ENCODE results near the gene AMMECR1. TPM values are rescaled to one million over a fixed set of nuclear protein-coding genes. Genes with fewer than 3 reads are reported as not detected.

Gene AMMECR1
- total and polyA plus RNA-seq, 2 of the 13 experiments (the other 11 are each of a cell fraction or from before 2014, with no cell fraction given): 3.1 to 7.5 TPM

GRCh38 chrX:110268395-110268794 lies 49.5 kb downstream of the AMMECR1 start:
- H4K20me1 ChIP-seq (ENCODE audit: insufficient read depth, low read length): no peaks in the 10 kb centered on the region
- in situ Hi-C loops (cut with HindIII; ENCODE audit: extremely low pct_ligation_motif_present, low pct_unique_long_range_greater_than_20kb) (no loop called here), intact Hi-C loops (cut with micrococcal nuclease; ENCODE audit: unreplicated experiment) (no loop called here)
- DNase-seq (ENCODE audit: low spot score): no peak
- no TSS peak for BruUV-seq (replicated peaks)
- no peak for ATAC-seq
- no peaks in the 10 kb centered on the region for H3K79me2 ChIP-seq (ENCODE audit: insufficient read depth, low read length)
- WGBS (ENCODE audit: low lambda C conversion rate): 95% methylated on average over 6 of the region's 6 CpGs
- no peaks in the 10 kb centered on the region for H3K9me3 ChIP-seq (ENCODE audit: low read length)
- H3K4me3 ChIP-seq (replicated peaks in 1 of 3; ENCODE audit: insufficient read depth in 1 of 3, low read depth in 2 of 3, low read length in 3 of 3): no peak overlapping the region
- no peak overlapping the region for H3K4me2 ChIP-seq (ENCODE audit: low read depth, low read length)
- no peak overlapping the region for H2AFZ ChIP-seq (ENCODE audit: low read length)
- no peaks in the 10 kb centered on the region for H3K27me3 ChIP-seq (ENCODE audit: control insufficient read depth in 1 of 2, insufficient read depth in 2 of 2, low read length in 2 of 2)
- CTCF ChIA-PET (ENCODE audit: low intra/inter-chr PET ratio, low total read pairs): no interaction called here
- FAIRE-seq: no peak
- no peak overlapping the region for H3K27ac ChIP-seq (ENCODE audit: extremely low read length, insufficient read depth, low read length)
- H3K4me1 ChIP-seq (ENCODE audit: insufficient read depth, low read length): no peaks in the 10 kb centered on the region
- H3K36me3 ChIP-seq (replicated peaks in 1 of 2; ENCODE audit: control insufficient read depth in 1 of 2, insufficient read depth in 2 of 2, low read length in 2 of 2): no peaks in the 10 kb centered on the region
- no peak overlapping the region for H3K9ac ChIP-seq (ENCODE audit: insufficient read depth, low read depth, low read length)
- POLR2A ChIA-PET: no interaction called here
- TF ChIP-seq NAIF1 (CRISPR knock-in tag; IDR thresholded peaks at IDR 0.05; ENCODE audit: borderline replicate concordance) (no peak), YEATS4 (CRISPR knock-in tag; IDR thresholded peaks at IDR 0.05; ENCODE audit: borderline replicate concordance) (no peak), SIX1 (CRISPR knock-in tag; IDR thresholded peaks at IDR 0.05; ENCODE audit: borderline replicate concordance) (no peak), HMGXB3 (CRISPR knock-in tag; IDR thresholded peaks at IDR 0.05; ENCODE audit: borderline replicate concordance) (no peak), KMT2B (CRISPR knock-in tag; IDR thresholded peaks at IDR 0.05) (no peak), ZNF691 (CRISPR knock-in tag; IDR thresholded peaks at IDR 0.05; ENCODE audit: borderline replicate concordance, low read depth) (no peak), RXRA (CRISPR knock-in tag; IDR thresholded peaks at IDR 0.05) (no peak)
- TF ChIP-seq, protein P1, sequence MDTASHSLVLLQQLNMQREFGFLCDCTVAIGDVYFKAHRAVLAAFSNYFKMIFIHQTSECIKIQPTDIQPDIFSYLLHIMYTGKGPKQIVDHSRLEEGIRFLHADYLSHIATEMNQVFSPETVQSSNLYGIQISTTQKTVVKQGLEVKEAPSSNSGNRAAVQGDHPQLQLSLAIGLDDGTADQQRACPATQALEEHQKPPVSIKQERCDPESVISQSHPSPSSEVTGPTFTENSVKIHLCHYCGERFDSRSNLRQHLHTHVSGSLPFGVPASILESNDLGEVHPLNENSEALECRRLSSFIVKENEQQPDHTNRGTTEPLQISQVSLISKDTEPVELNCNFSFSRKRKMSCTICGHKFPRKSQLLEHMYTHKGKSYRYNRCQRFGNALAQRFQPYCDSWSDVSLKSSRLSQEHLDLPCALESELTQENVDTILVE (CRISPR knock-in tag; IDR thresholded peaks at IDR 0.05): no peak
- TF ChIP-seq, protein P2, sequence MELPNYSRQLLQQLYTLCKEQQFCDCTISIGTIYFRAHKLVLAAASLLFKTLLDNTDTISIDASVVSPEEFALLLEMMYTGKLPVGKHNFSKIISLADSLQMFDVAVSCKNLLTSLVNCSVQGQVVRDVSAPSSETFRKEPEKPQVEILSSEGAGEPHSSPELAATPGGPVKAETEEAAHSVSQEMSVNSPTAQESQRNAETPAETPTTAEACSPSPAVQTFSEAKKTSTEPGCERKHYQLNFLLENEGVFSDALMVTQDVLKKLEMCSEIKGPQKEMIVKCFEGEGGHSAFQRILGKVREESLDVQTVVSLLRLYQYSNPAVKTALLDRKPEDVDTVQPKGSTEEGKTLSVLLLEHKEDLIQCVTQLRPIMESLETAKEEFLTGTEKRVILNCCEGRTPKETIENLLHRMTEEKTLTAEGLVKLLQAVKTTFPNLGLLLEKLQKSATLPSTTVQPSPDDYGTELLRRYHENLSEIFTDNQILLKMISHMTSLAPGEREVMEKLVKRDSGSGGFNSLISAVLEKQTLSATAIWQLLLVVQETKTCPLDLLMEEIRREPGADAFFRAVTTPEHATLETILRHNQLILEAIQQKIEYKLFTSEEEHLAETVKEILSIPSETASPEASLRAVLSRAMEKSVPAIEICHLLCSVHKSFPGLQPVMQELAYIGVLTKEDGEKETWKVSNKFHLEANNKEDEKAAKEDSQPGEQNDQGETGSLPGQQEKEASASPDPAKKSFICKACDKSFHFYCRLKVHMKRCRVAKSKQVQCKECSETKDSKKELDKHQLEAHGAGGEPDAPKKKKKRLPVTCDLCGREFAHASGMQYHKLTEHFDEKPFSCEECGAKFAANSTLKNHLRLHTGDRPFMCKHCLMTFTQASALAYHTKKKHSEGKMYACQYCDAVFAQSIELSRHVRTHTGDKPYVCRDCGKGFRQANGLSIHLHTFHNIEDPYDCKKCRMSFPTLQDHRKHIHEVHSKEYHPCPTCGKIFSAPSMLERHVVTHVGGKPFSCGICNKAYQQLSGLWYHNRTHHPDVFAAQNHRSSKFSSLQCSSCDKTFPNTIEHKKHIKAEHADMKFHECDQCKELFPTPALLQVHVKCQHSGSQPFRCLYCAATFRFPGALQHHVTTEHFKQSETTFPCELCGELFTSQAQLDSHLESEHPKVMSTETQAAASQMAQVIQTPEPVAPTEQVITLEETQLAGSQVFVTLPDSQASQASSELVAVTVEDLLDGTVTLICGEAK (IDR thresholded peaks at IDR 0.05): no peak
- TF ChIP-seq, protein P2 (CRISPR knock-in tag; IDR thresholded peaks at IDR 0.05): no peak

All from HepG2 (cell line).